ENCODE results near the gene TUBGCP6.

DNA sequence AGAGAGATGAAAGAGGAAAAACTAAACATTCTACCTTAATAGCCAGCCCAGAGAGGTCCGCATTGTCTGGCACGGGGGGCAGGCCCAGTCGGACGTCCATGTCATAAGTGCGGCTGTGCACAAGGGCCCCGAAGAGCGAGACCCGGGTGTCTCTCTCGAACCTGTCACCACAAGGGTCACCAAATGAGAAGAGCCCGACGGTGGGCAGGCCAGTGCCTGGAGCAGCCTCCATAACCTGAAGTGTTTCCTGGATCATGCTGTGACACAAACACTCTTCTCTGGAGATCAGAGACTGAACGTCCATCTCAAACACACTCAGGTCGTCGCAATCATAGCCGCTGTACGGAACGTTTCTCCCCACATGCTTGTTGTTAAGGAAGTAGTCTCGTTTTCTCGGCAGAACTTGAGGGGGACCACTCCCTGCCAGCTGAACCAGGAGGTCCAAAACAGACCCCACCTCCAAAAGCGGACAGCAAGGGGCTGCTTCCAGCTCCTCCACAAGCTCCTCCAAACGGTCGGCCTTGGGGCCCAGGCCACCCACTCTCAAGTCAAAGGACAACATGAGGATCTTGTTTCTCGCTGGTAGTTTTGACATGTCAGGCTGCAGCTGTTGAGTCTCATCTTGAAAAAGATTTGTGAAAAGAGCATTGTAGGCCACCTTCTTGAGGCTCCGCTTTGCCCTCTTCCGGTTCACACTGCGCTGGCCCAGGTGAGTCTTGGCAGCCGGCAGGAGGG, 971 bp downstream of the TUBGCP6 start:
- TF ChIP-seq, protein P1, sequence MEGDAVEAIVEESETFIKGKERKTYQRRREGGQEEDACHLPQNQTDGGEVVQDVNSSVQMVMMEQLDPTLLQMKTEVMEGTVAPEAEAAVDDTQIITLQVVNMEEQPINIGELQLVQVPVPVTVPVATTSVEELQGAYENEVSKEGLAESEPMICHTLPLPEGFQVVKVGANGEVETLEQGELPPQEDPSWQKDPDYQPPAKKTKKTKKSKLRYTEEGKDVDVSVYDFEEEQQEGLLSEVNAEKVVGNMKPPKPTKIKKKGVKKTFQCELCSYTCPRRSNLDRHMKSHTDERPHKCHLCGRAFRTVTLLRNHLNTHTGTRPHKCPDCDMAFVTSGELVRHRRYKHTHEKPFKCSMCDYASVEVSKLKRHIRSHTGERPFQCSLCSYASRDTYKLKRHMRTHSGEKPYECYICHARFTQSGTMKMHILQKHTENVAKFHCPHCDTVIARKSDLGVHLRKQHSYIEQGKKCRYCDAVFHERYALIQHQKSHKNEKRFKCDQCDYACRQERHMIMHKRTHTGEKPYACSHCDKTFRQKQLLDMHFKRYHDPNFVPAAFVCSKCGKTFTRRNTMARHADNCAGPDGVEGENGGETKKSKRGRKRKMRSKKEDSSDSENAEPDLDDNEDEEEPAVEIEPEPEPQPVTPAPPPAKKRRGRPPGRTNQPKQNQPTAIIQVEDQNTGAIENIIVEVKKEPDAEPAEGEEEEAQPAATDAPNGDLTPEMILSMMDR (IDR thresholded peaks at IDR 0.05): no peak
- TF ChIP-seq POLR2A (IDR thresholded peaks at IDR 0.05): no peak
